Stimulated activated CD4-positive, alpha-beta T cell treated with anti-CD3 and anti-CD28 coated beads, Interleukin-2, amount 100 ng/mL, for 48 hours (primary cell): Measurements from ENCODE around the gene TMEM9B.
A peak's percentile ranks its signal among the peaks of the same experiment; 100 is the strongest.
"Not testable (repeated sequence)": the region's sequence is repeated elsewhere in the genome, so short reads cannot be mapped to it uniquely, and the experiment has no call there.

Source experiments
- DNase-seq, 2 donors: peaks; one replicate each; pipeline ENCODE4 v3.0.0-alpha.2; 2020

The TMEM9B gene

GRCh38 chr11:8971924-8972316 lies 7.7 kb upstream of the TMEM9B start:
- DNase-seq = no peak

- no peak for DNase-seq
Observed at GRCh38 chr11:8971196-8971923, 7.1 kb upstream of the TMEM9B start.

- no peak for DNase-seq
Observed at GRCh38 chr11:8967184-8967583, 2.9 kb upstream of the TMEM9B start.

GRCh38 chr11:8963569-8964323 lies 496 bp downstream of the TMEM9B start:
- DNase-seq = peak; percentile 62 to 64

- no peak for DNase-seq
Observed at GRCh38 chr11:8962841-8963240, 1.4 kb downstream of the TMEM9B start.

GRCh38 chr11:8961401-8961800 lies 2.8 kb downstream of the TMEM9B start:
- no peak for DNase-seq

- no peak for DNase-seq
Observed at GRCh38 chr11:8959546-8960166, 4.6 kb downstream of the TMEM9B start.

- no peak for DNase-seq
Observed at GRCh38 chr11:8956860-8957259, 7.4 kb downstream of the TMEM9B start.

- DNase-seq = no peak
Observed at GRCh38 chr11:8948886-8949285, 15.4 kb downstream of the TMEM9B start.

- DNase-seq = no peak
Observed at GRCh38 chr11:8947230-8947943, 16.9 kb downstream of the TMEM9B start.

GRCh38 chr11:8942518-8943066 lies 21.6 kb downstream of the TMEM9B start, which contains the start of gene ASCL3:
TSS of gene ASCL3 (minus strand) at chr11:8943016. CDS start at chr11:8938161, 4,855 bp downstream.
- DNase-seq = no peak

GRCh38 chr11:8941341-8942103 lies 22.7 kb downstream of the TMEM9B start:
- DNase-seq = no peak

GRCh38 chr11:8937659-8938058 lies 26.6 kb downstream of the TMEM9B start:
- no peak for DNase-seq

GRCh38 chr11:8937159-8937558 lies 27.1 kb downstream of the TMEM9B start:
- DNase-seq = no peak

- not testable (repeated sequence) for DNase-seq
Observed at GRCh38 chr11:8935789-8936188, 28.5 kb downstream of the TMEM9B start.

- DNase-seq = no peak
Observed at GRCh38 chr11:8934742-8935488, 29.3 kb downstream of the TMEM9B start.

- DNase-seq = no peak
Observed at GRCh38 chr11:8933931-8934330, 30.3 kb downstream of the TMEM9B start.

GRCh38 chr11:8932564-8933180 lies 31.6 kb downstream of the TMEM9B start, which contains the start of gene C11orf16:
TSS of gene C11orf16 (minus strand) at chr11:8932947. CDS start at chr11:8932308, 639 bp downstream.
- no peak for DNase-seq

- no peak for DNase-seq
Observed at GRCh38 chr11:8930456-8931175, 33.6 kb downstream of the TMEM9B start.
